ENCODE data around the gene HTR1D.

DNA sequence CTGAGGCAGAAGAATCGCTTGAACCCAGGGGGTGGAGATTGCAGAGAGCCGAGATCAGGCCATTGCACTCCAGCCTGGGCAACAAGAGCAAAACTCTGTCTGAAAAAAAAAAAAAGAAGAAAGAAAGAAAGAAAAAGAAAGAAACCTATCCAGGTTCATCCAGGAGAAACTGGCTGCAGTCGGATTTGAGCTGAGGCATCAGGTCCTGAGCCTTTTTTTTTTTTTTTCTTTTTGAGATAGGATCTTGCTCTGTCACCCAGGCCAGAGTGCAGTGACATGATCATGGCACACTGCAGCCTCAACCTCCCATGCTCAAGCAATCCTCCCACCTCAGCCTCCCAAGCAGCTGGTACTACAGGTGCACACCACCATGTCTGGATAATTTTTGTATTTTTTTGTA is 26.1 kb downstream of the HTR1D start:
- TF ChIP-seq EZH2 (IDR thresholded peaks at IDR 0.05; ENCODE audit: low read depth) (no peak), CTCF (conservative IDR thresholded peaks at IDR 0.05) (no peak)

Data from PC-9 (cell line).